Stimulated activated CD4-positive, alpha-beta T cell treated with anti-CD3 and anti-CD28 coated beads, TNF-alpha, amount 100 ng/mL, for 1 hour (primary cell): ENCODE measurements around the gene SPTB.

ENCODE experiments used
- DNase-seq, 3 donors: peaks; one replicate each; pipeline ENCODE4 v3.0.0-alpha.2; 2020; ENCODE audit warnings: low read depth in 3 of 3, low spot score in 1 of 3

The SPTB gene

GRCh38 chr14:64792871-64793560, 86.7 kb downstream of the SPTB start:
- no peak for DNase-seq

- DNase-seq, result no peak
These were observed 87.5 kb downstream of the SPTB start for GRCh38 chr14:64792231-64792630.

GRCh38 chr14:64790478-64790877, 89.2 kb downstream of the SPTB start:
- DNase-seq, result no peak

- DNase-seq, result no peak
These were observed 90.0 kb downstream of the SPTB start for GRCh38 chr14:64789696-64790095.

GRCh38 chr14:64788706-64789105, 91.0 kb downstream of the SPTB start:
- DNase-seq, result no peak

GRCh38 chr14:64787619-64788018, 92.1 kb downstream of the SPTB start:
- no peak for DNase-seq

GRCh38 chr14:64786296-64787149, 93.2 kb downstream of the SPTB start:
- no peak for DNase-seq

GRCh38 chr14:64784006-64784405, 95.7 kb downstream of the SPTB start:
- DNase-seq, result no peak

GRCh38 chr14:64782196-64782595, 97.5 kb downstream of the SPTB start:
- no peak for DNase-seq

GRCh38 chr14:64779472-64779871, 100.2 kb downstream of the SPTB start:
- no peak for DNase-seq

GRCh38 chr14:64778104-64778754, 101.5 kb downstream of the SPTB start:
- no peak for DNase-seq

- DNase-seq, result no peak
These were observed 102.2 kb downstream of the SPTB start for GRCh38 chr14:64777461-64777860.

- DNase-seq, result no peak
These were observed 104.5 kb downstream of the SPTB start for GRCh38 chr14:64775081-64775777.

GRCh38 chr14:64774272-64774671, 105.4 kb downstream of the SPTB start:
- DNase-seq, result no peak

GRCh38 chr14:64773577-64773976, 106.1 kb downstream of the SPTB start:
- DNase-seq, result no peak

GRCh38 chr14:64773046-64773445, 106.7 kb downstream of the SPTB start:
- no peak for DNase-seq

GRCh38 chr14:64772397-64772950, 107.2 kb downstream of the SPTB start:
- no peak for DNase-seq

- DNase-seq, result no peak
These were observed 108.5 kb downstream of the SPTB start for GRCh38 chr14:64771161-64771560.

GRCh38 chr14:64770751-64771150, 109.0 kb downstream of the SPTB start:
- DNase-seq, result no peak

GRCh38 chr14:64769096-64770020, 110.3 kb downstream of the SPTB start:
- DNase-seq, result no peak
